Endodermal cell (in vitro differentiated cells): Measurements from ENCODE around the gene NOA1. TPM values are rescaled to one million over a fixed set of nuclear protein-coding genes. Genes with fewer than 3 reads are reported as not detected.

Source experiments
- DNase-seq: peaks from one replicate; pipeline ENCODE4 v3.0.0-alpha.2; 2017
- H3K27ac ChIP-seq: 2 replicates; pipeline ENCODE4 v1.5.1; 2013; ENCODE audit warnings: mild to moderate bottlenecking, low read depth, low read length, moderate library complexity
- H3K27me3 ChIP-seq: 2 replicates; pipeline ENCODE4 v1.6.1; 2013; ENCODE audit warnings: mild to moderate bottlenecking, low read length, moderate library complexity; ENCODE audit not compliant: insufficient read depth, control insufficient read depth, poor library complexity, severe bottlenecking
- H3K36me3 ChIP-seq: 2 replicates; pipeline ENCODE4 v1.7.0; 2013; ENCODE audit warnings: mild to moderate bottlenecking, low read length, moderate library complexity; ENCODE audit not compliant: control insufficient read depth, insufficient read depth
- H3K4me1 ChIP-seq: one replicate; pipeline ENCODE4 v1.7.0; 2013; ENCODE audit warnings: low read length; ENCODE audit not compliant: control insufficient read depth, insufficient read depth
- H3K4me3 ChIP-seq: 2 replicates; pipeline ENCODE4 v1.5.1; 2013; ENCODE audit warnings: mild to moderate bottlenecking, low read length, moderate library complexity
- H3K9ac ChIP-seq: 2 replicates; pipeline ENCODE4 v1.6.1; 2013; ENCODE audit warnings: mild to moderate bottlenecking, low read length, moderate library complexity; ENCODE audit not compliant: poor library complexity, severe bottlenecking; ENCODE audit errors: extremely low read depth
- H3K9me3 ChIP-seq: 2 replicates; pipeline ENCODE4 v1.6.1; 2013; ENCODE audit warnings: mild to moderate bottlenecking, low read length, moderate library complexity; ENCODE audit not compliant: control insufficient read depth
- H3K27ac Mint-ChIP-seq: 2 replicates; pipeline ENCODE4 v1.8.0; 2020; ENCODE audit warnings: mixed read lengths
- H3K27me3 Mint-ChIP-seq: 2 replicates; pipeline ENCODE4 v1.8.0; 2021; ENCODE audit warnings: mild to moderate bottlenecking, mixed read lengths; ENCODE audit not compliant: insufficient read depth
- H3K36me3 Mint-ChIP-seq: 2 replicates; pipeline ENCODE4 v1.8.0; 2020; ENCODE audit warnings: low read depth, mixed read lengths
- H3K4me1 Mint-ChIP-seq: 2 replicates; pipeline ENCODE4 v1.8.0; 2020; ENCODE audit warnings: mixed read lengths
- H3K4me3 Mint-ChIP-seq: 2 replicates; pipeline ENCODE4 v1.8.0; 2020; ENCODE audit warnings: mild to moderate bottlenecking, moderate library complexity, mixed read lengths
- H3K9me3 Mint-ChIP-seq: 2 replicates; pipeline ENCODE4 v1.8.0; 2020; ENCODE audit warnings: mild to moderate bottlenecking, mixed read lengths
- WGBS, 2 experiments: methylation state at CpG; one replicate each; pipeline versions ENCODE4 v1.1.5 to v1.1.7; 2013; ENCODE audit warnings: missing lambda C conversion rate in 2 of 2, mixed read lengths in 1 of 2; ENCODE audit not compliant: insufficient coverage in 1 of 2, insufficient read length in 1 of 2; 5-methylcytosine and 5-hydroxymethylcytosine counted together
- total RNA-seq, 2 donors: library from RNA; stranded (reverse); fragmentation: NEBNext Ultra II Directional in 1 of 2; extraction: Animal tissue kit (Norgen Biotek cat#: 25700) in 1 of 2; gene quantifications; 2 replicates in 1 of 2; 3 replicates in 1 of 2; pipeline ENCODE4 v1.2.1, GENCODE V29; 2021
- TF ChIP-seq, protein P1 (sequence below): fragments of 200-600 bp; sonication (generic); conservative IDR thresholded peaks from 2 replicates; pipeline ENCODE4 v1.5.0; 2021; ENCODE audit warnings: antibody characterized with exemption, mild to moderate bottlenecking

NOA1 gene
- total RNA-seq, 2 donors from 2014 or later, result 17.8 to 20.7 TPM

DNA sequence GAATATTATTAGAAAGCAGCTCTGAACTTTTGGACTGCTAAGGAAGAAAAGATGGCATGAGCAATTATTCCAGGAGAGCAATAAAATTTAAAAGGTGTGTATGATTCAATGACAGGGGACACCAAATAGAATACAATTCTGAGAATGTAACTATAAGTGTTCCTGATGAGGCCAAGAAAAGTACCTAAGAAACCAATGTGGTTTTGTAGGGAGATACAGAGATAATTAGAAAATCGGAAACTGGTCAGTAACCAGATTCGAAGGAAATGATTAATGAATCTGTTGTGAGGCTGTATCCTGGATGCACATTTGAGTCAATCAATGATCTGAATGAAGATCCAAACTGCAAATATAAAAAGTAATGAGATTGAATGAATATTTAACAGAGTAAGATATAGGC, 6.0 kb downstream of the NOA1 start:
- Mint-ChIP-seq H3K4me1 (peaks cover 6% of the 10 kb centered on the region), H3K4me3 (no peak overlapping the region), H3K27ac (no peak overlapping the region), H3K9me3 (peaks cover 11% of the 10 kb centered on the region), H3K27me3 (no peaks in the 10 kb centered on the region), H3K36me3 (peaks cover 67% of the 10 kb centered on the region)
- TF ChIP-seq, protein P1, sequence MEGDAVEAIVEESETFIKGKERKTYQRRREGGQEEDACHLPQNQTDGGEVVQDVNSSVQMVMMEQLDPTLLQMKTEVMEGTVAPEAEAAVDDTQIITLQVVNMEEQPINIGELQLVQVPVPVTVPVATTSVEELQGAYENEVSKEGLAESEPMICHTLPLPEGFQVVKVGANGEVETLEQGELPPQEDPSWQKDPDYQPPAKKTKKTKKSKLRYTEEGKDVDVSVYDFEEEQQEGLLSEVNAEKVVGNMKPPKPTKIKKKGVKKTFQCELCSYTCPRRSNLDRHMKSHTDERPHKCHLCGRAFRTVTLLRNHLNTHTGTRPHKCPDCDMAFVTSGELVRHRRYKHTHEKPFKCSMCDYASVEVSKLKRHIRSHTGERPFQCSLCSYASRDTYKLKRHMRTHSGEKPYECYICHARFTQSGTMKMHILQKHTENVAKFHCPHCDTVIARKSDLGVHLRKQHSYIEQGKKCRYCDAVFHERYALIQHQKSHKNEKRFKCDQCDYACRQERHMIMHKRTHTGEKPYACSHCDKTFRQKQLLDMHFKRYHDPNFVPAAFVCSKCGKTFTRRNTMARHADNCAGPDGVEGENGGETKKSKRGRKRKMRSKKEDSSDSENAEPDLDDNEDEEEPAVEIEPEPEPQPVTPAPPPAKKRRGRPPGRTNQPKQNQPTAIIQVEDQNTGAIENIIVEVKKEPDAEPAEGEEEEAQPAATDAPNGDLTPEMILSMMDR, result no peak
- peaks cover 65% of the 10 kb centered on the region for H3K36me3 ChIP-seq
- peaks cover 20% of the 10 kb centered on the region for H3K9me3 ChIP-seq
- H3K4me1 ChIP-seq, result no peaks in the 10 kb centered on the region
- H3K9ac ChIP-seq, result no peak overlapping the region
- 95 to 100% methylated on average over 2 of the region's 2 CpGs for WGBS, 2 experiments
- no peak overlapping the region for H3K27ac ChIP-seq
- H3K4me3 ChIP-seq, result no peak overlapping the region
- no peak for DNase-seq
- H3K27me3 ChIP-seq, result no peaks in the 10 kb centered on the region

DNA sequence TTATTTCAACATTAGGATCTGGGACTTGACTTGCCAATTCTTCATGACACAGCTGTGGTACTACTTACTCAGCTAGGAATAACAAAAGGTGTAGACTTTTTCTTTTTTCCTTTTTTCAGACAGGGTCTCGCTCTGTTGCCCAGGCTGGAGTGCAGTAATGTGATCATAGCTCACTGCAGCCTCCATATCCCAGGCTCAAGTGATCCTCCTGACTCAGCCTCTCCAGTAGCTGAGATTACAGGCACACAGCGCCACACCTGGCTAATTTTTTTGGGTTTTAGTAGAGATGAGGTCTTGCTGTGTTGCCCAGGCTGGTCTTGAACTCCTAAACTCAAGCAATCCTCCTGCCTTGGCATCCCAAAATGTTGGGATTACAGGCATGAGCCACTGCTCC, 16.3 kb downstream of the NOA1 start:
- H3K9me3 ChIP-seq, result no peaks in the 10 kb centered on the region
- WGBS, 2 experiments, result 86% methylated on average over 2 of the region's 2 CpGs; no CpG with 5 or more reads in 1 of the 2 experiments
- H3K4me3 ChIP-seq, result no peak overlapping the region
- no peak for DNase-seq
- TF ChIP-seq, protein P1, result no peak
- Mint-ChIP-seq H3K4me3 (no peak overlapping the region), H3K4me1 (peaks cover 9% of the 10 kb centered on the region), H3K9me3 (no peaks in the 10 kb centered on the region), H3K27me3 (no peaks in the 10 kb centered on the region), H3K36me3 (peaks cover 37% of the 10 kb centered on the region), H3K27ac (no peak overlapping the region)
- no peaks in the 10 kb centered on the region for H3K27me3 ChIP-seq
- H3K36me3 ChIP-seq, result peaks cover 30% of the 10 kb centered on the region
- H3K4me1 ChIP-seq, result no peaks in the 10 kb centered on the region
- no peak overlapping the region for H3K27ac ChIP-seq
- no peak overlapping the region for H3K9ac ChIP-seq

DNA sequence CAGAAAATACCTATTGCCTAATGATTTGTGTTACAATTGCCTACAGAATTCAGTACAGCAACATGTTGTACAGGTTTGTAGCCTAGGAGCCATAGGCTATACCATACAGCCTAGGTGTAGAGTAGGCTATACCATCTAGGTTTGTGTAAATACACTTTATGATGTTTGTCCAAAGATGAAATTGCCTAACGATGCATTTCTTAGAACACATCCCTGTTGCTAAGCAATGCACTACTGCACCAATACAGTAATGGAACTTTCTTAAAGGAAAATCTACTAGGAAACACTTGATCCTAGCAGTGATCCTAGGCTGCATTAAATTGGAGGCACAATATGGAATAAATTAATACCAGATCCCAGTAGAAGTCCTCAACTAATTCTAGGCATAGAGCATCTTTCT, 18.3 kb downstream of the NOA1 start:
- Histone ChIP-seq H3K4me1 (no peaks in the 10 kb centered on the region), H3K9me3 (no peaks in the 10 kb centered on the region), H3K27me3 (no peaks in the 10 kb centered on the region), H3K9ac (no peak overlapping the region), H3K36me3 (peaks cover 11% of the 10 kb centered on the region), H3K4me3 (no peak overlapping the region), H3K27ac (no peak overlapping the region)
- no peak overlapping the region for H3K27ac Mint-ChIP-seq
- peaks cover 23% of the 10 kb centered on the region for H3K36me3 Mint-ChIP-seq
- DNase-seq, result no peak
- peaks cover 9% of the 10 kb centered on the region for H3K4me1 Mint-ChIP-seq
- H3K9me3 Mint-ChIP-seq, result no peaks in the 10 kb centered on the region
- WGBS, 2 experiments, result 100% methylated on average over 1 of the region's 1 CpG
- TF ChIP-seq, protein P1, result no peak
- no peak overlapping the region for H3K4me3 Mint-ChIP-seq
- H3K27me3 Mint-ChIP-seq, result no peaks in the 10 kb centered on the region
